Stimulated activated CD4-positive, alpha-beta T cell treated with anti-CD3 and anti-CD28 coated beads, Interleukin-12 subunit alpha, Interleukin-12 subunit beta, amount 100 ng/mL, for 24 hours (primary cell): ENCODE data around the gene CD3D.

Source experiments
- DNase-seq, 2 experiments: peaks; one replicate each; pipeline ENCODE4 v3.0.0-alpha.2; 2020; ENCODE audit warnings: low read depth in 2 of 2

CD3D gene

DNA sequence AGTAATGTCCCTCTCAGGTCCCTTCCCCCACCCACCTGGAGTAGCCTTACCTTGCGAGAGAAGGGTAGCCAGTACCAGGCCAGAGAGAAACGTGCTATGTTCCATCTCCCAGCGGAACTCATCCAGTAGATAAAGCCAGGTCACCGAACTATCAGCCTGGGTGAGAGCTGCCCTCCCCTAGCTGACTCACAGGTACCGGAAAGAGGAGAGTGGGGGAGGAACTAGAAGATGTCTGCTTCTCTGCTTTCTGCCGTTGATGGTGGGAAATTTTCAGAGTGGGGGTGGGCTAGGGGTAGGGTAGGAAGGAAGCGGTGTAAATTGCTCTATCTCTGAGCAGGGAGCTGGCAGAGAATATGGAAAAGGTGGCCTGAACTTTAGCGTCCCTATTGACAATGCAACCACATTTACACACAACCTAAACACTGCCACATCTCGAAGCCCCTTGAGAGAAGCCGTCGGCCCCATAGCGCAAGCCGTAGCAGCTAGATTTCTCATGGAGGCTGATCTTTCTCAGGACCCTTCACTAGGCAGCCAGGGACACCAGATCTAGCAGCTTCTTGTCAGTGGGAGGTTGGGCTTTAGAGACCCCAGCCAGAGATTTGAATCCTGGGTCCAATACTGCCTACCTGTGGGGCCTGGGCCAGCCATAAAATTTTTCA is at the start of gene CD3D:
Gene CD3D, minus strand, starts transcription at position 203 of the 659 bp plus-strand sequence. Its CDS starts 98 bp downstream, at position 105.
- peak; percentile 55 to 60 for DNase-seq

DNA sequence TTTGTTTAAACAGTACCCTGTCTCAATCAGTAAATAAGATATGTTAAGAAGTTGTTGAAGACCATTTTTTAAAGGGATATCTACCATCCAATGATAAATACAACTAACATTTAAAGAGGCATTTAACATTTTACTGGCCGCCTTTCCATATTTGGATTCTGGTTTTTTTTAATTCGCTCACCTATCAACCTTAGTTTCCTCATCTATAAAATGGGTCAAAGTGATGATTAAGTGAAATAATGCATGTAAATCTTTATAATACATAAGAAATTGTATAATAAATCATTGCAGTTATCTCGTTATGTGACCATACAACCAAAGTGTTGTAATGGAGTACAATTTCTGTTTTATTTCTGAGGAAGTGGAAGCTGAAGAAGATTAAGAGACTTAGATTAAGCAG is 41.2 kb upstream of the CD3D start:
- no peak for DNase-seq

DNA sequence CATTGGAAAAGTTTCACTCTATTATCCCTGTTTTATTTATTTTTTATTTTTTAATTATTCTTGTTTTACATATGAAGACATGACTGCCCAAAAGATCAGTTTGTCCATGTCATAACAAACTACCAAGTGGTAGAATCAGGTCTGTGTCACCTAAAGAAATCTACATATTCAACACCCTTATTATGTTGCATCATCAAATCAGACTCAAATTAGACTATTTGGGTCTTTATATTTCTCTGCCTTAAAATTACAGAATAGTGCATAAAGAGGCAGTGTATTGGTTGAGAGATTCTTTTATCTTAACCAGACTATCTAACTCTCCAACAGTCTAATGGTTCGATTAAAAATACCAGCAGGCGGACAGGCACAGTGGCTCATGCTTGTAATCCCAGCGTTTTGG is 40.4 kb upstream of the CD3D start:
- no peak for DNase-seq

DNA sequence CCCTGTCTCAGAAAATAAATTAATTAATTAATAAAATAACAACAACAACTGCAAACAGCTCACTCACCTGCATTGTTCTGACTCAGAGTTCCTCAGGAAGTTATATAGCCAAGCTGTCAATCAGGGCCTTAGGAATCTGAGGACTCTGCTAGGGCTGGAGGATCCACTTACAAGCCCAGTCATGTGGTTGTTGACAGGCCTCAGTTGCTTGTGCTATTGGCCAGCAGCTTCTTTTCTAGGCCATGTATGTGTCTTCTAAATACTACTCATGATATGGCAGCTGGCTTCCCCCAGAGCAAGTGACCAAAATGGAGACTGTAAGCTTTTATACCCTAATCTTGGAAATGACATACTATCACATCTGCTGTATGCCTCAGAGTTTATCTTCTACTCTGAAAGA is 38.1 kb upstream of the CD3D start:
- no peak for DNase-seq

DNA sequence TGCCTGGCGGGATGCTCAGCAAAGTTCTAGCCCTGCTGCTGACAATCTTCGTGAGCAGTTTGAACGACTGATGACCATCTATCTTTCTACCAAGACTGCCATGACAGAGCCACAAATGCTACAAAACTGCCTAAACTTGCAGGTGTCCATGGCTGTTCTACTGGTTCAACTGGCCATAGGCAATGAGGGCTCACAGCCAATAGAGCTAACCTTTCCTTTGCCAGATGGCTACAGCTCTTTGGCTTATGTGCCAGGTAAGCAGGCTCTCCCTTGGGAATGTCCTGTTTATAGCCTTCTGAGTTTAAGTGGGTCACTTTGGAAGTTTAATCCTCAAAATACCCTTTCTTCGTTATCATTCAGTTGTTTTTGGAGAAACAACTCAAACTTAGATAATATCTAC is 37.0 kb upstream of the CD3D start:
- no peak for DNase-seq

DNA sequence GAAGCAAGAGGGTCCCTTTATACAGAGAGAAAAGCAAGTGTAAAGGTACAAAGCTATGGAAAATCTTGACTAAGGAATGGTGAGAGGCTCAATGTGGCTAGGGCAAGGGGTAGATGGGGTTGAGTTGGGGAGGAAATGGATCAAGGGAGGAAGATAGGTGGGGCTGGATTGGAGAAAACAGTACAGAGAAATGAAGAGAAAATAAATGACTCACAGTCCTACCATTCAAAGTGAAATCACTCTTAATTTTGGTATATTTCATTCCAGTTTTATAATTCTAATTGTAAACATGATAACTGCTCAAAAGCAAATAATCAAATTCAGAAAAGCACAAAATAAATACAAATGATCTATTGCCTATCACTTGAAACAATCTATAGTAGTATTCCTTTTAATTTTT is 33.5 kb upstream of the CD3D start:
- no peak for DNase-seq

DNA sequence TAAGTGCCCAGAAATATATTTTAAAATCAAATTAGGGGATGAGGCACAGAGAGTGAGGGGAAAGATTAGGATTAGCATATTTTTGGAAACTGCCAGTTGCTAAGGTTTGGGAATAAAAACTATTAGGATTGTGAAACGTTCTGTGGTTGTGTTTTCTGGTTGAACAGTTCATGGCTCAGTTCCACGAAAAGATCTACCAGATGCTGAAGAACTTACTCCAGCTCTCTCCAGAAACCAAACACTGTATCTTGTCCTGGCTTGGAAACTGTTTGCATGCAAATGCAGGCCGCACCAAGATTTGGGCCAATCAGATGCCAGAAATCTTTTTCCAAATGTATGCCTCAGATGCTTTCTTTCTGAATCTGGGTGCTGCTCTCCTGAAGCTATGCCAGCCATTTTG is 32.2 kb upstream of the CD3D start:
- no peak for DNase-seq

DNA sequence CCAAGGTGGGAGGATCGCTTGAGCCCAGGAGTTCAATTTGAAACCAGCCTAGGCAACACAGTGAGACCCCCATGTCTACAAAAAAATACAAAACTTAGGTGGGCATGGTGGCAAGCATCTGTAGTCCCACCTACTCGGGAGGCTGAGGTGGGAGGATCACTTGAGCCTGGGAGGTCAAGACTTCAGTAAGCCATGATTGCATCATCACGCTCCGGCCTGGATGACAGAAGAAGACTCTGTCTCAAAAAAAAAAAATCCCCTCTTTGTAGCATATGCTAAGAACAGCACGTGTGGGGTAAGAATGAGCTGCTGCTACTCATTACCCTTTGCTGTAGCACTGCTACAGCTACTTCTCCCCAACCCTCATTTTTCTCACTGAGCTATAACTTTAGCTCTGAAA is 31.4 kb upstream of the CD3D start:
- no peak for DNase-seq

DNA sequence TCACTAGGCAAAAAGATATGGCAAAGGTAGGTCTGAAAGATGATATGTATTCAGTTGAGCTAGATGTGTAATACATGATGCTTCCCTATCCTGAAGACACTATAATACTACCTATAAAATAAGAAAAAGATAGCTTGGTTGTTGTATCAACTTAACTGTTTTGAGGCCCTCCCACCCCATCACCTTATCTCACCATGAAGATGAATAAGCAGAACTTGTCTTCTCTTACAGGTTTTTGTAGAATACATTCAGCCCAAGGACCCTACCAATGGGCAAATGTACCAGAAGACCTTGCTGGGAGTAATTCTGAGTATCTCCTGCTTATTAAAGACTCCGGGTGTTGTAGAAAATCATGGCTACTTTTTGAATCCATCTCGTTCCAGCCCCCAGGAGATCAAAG is 30.8 kb upstream of the CD3D start:
- no peak for DNase-seq

DNA sequence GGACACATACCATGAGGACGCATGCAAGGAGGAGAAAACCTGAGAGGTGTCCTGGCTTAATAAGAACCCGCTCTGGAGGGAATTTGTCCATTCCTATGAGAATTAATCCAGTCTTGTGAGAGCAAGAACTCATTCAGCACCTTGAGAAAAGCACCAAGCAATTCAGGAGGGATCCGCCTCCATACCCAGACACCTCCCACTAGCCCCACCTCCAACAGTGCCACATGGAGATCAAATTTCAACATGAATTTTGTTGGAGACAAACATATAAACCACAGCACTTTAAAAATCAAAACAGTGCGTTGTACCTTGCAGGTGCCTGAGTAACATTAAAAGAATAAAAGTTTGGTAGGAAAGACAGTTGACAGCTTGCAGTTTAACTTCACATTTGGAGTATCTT is 28.3 kb upstream of the CD3D start:
- no peak for DNase-seq

DNA sequence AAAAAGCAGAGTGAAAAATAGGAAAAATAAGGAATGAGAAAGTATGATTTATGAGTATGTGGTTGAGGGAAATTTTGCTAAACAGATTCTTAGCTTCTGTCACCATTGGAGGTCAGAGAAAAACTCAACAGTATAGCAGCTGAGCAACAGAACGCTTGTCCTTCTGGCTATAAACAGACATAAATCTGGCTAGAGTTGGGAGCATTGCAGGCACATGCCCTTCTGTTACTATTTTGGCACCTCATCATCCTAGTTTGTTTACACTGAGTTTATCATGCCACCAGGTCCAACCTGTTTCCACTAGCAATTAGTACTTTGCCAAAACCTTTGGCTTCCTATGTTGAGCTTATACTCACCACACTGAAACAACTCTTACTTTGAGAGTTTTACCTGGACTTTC is 23.8 kb upstream of the CD3D start:
- no peak for DNase-seq

DNA sequence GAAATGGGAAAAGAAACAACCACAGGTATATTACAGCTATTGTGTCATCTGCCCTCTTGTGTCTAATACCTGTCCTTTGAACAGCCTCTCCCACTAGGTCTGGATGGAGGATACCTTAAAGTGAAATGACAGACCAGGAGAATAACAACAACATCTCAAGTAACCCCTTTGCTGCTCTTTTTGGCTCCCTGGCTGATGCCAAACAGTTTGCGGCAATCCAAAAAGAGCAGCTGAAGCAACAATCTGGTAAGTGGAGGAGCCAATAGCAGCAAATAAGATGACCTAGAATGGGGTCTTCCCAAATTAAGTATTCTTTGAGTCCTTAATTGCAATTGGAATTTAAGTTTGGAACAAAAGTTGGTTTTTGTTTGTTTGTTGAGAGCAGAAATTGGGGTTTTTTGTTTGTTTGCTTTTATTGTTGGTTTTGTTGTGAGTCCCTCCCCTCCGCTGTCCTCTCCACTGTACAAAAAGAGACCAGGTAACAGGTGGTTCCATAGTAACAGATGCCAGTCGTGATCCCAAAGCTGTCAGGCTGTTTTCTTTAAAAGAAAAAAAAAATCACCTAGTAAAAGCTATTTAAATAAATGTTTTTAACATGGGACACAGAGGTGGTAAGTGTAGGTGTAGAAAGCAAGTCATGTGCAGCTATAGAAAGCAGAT is 22.6 kb upstream of the CD3D start:
- no peak for DNase-seq

DNA sequence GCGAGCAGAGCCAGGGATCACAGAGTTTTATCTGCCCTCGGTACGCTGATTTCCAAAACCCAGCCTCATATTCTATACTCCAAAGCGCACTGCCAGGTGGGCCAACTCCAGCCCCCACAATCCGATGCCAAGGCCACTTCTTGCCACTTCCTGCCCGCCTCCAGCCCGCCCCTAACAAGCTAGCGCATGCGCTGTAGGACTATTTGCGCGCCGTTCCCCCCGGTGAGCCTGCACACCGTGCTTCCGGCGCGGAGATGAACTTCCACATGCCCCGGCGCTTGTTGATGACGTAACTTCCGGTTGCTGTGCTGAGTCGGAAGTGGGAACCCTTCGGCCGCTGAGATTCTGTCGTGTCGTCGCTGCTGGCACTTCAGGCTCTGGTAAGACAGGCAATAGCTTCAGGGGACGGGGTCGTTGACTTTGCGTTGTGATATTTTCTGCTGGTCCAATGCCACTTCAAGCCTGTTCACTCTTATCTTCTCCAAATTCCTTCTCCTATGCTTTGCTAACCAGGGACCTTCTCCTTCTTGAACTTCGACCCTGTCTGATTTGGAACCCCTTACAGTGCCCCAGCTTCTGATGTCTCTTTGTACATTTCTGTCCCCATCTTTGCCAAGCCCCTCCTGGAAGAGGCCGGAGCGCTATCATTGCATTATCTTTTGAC is 16.9 kb upstream of the CD3D start, which contains the start of gene UBE4A:
Gene UBE4A, plus strand, starts transcription at position 306 of the 664 bp plus-strand sequence. CDS start 5,481 bp downstream, outside the sequence.
- DNase-seq, result peak; percentile 98 to 99

DNA sequence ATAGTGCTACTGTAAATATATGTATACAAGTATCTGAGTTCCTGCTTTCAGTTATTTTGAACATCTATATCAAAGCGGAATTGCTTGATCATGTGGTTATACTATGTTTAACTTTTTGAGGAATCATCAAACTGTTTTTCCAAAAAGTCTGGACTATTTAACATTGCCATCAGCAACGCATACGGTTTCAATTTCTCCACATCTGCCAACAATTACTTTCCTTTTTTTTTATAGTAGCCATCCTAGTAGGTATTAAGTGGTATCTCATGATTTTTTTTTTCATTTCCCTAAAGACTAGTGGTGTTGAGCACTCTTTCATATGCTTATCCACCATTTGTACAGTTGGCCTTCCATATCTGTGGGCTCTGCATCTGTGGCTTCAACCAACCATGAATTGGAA is 15.6 kb upstream of the CD3D start:
- DNase-seq, result no peak

DNA sequence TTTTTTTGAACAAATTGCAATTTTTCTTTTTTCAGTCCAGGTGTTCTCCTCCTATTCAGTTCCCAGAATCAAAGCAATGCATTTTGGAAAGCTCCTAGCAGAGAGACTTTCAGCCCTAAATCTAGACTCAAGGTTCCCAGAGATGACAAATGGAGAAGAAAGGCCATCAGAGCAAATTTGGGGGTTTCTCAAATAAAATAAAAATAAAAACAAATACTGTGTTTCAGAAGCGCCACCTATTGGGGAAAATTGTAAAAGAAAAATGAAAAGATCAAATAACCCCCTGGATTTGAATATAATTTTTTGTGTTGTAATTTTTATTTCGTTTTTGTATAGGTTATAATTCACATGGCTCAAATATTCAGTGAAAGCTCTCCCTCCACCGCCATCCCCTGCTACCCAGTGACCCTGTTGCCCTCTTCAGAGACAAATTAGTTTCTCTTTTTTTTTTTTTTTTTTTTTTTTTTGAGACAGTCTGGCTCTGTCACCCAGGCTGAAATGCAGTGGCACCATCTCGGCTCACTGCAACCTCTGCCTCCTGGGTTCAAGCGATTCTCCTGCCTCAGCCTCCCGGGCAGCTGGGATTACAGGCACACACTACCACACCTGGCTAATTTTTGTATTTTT is 10.7 kb upstream of the CD3D start:
- DNase-seq, result no peak

DNA sequence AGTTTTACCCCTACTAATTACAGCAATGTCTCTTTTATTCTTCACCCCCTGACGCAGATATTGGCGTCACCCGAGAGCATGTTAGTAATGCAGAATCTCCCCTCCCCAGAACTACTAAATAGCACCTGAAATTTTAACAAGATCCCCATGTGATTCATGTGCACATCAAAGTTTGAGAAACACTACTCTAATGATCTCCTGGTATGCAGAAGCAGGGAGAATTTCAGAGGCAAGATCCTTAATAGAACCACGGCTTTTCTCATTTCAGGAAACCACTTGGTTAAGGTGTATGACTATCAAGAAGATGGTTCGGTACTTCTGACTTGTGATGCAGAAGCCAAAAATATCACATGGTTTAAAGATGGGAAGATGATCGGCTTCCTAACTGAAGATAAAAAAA is 7.0 kb upstream of the CD3D start:
- DNase-seq, result no peak

DNA sequence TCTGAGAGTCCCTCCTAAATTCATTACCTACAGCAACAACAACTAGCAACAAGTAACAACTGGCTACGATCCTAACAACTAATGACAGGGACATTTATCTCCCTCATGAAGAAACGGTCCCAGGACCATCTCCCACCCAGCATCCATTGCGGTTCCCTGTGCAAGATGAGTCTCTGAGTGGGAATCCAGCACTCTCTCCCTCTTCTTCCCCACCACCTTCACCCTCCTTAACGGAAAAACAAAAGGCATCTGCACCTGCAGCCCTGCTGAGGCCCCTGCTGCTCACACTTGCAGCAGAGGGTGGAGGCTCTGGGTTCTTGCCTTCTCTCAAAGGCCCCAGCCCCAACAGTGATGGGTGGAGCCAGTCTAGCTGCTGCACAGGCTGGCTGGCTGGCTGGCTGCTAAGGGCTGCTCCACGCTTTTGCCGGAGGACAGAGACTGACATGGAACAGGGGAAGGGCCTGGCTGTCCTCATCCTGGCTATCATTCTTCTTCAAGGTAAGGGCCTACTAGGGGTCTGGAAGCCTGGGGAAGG is 1.5 kb upstream of the CD3D start, which contains the start of gene CD3G:
Gene CD3G, plus strand, starts transcription at position 364 of the 535 bp plus-strand sequence. Its CDS starts 80 bp downstream, at position 444.
- peak in 1 of 2 experiments; percentile 61 for DNase-seq

DNA sequence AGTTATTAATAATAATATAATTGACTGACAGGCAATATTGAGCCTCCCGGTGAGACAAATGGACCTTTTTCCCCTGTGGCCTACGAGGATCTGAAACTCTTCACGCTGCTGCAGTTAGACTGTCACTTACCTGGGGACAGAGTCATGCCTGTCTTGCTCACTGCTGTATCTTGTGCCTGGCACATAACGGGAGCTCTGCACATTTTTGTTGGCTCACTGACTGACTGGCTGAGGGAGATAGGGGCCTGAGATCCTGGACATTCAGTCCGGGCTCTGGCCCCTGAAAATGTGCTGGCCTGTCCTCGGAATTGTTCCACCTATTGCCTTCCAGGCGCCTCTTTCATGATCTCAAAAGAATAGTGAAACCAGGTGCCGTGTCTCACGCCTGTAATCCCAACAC is 743 bp upstream of the CD3D start:
- DNase-seq, result no peak

DNA sequence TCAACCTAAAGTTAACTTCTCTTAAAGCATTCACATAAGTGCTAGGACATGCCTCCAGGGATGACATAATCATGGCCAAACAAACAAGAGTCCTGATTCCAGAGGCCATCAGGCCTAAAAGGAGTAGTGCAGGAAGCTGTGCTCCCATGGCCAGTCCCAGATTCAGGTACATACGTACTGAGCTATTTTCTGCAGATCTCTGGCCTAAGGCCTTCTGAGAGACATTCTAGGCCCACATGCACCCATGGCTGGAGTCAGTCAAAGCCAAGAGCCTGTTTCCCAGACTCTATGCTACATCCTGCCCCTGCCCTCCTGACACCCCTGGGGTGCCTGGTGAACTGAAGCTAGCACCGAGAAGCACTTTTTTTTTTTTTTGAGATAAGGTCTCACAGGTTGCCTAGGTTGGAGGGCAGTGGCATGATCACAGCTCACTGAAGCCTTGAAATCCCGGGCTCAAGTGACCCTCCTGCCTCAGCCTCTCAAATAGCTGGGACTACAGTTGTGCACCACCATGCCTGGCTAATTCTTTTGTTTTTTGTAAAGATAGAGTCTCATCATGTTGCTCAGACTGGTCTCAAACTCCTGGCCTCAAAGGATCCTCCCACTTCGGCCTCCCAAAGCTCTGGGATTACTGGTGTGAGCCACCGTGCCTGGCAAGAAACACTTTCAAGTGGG is 553 bp downstream of the CD3D start:
- no peak for DNase-seq

DNA sequence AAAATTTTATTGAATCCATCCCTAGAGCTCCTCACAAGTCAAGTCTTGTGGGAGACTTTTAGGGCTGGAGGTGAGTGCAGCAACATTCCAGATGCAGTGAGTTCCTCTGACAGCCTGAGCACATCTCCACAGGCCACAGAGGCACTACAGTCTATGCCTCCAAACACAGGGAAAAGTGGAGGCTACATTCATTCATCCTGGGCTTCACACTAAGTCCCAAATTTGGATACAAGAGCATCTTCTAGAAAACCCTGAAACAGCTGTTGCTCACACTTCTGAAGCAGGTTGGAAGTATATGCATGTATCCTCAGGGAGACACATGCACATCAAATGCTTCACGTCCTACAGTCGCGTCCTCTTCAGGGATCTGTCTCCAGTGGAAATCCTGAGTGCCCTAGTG is 1.2 kb downstream of the CD3D start:
- no peak for DNase-seq

DNA sequence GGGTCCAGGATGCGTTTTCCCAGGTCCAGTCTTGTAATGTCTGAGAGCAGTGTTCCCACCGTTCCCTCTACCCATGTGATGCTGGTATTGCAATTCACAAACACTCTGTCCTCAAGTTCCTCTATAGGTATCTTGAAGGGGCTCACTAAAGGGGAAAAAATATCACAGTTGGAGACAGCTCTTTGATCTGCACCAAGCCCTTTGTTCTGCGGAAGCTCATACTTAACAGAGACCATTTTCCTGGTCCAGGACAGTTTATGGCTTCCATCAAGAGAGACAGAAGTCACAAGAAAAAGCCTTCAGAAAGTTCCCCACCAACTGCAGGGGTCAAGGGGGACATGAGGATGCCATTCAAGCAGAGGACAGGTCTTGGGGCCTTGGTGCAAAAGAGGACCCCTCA is 2.1 kb downstream of the CD3D start:
- DNase-seq, result no peak
